HCT116 (cell line): ENCODE measurements around the gene MBTD1. TPM values are rescaled to one million over a fixed set of nuclear protein-coding genes. Genes with fewer than 3 reads are reported as not detected.

Experiments
- ATAC-seq: fragments of 200-7000 bp; cut with Tn5 transposase; 2 replicates; pipeline ENCODE4 v1.9.1; 2020; ENCODE audit warnings: mild to moderate bottlenecking, moderate library complexity
- BruUV-seq: library from RNA; stranded (reverse); fragments of 400-500 nt; replicated peaks from 2 replicates; lab custom pipeline; 2021; lab: Mats Ljungman, UMichigan
- CTCF ChIA-PET: fragments of 300-600 bp; sonication (Branson Sonifier 250); formaldehyde crosslinking; loops from one replicate; lab custom pipeline; 2021; ENCODE audit warnings: antibody characterized with exemption; lab: Charles Lee
- POLR2A ChIA-PET: fragments of 300-600, 350-600 bp; sonication (Branson Sonifier 250); formaldehyde crosslinking; loops from one replicate; lab custom pipeline; 2021; ENCODE audit warnings: antibody characterized with exemption; lab: Charles Lee
- RAD21 ChIA-PET, 2 experiments: fragments of 300-600 bp; sonication (Branson Sonifier 250); formaldehyde crosslinking; loops; one replicate each; lab custom pipeline; 2023; ENCODE audit warnings: low total read pairs in 2 of 2; ENCODE audit not compliant: uncharacterized antibody in 2 of 2, unreplicated experiment in 2 of 2, low non-redundant PET in 1 of 2; lab: Charles Lee
- DNase-seq: peaks from one replicate; pipeline ENCODE4 v3.0.0-alpha.2; 2010; ENCODE audit warnings: low read depth, low spot score
- H2AFZ ChIP-seq: fragments of 200-600 bp; shearing (Covaris generic), sonication (generic); 2 replicates; pipeline ENCODE4 v1.6.1; 2017; ENCODE audit warnings: low read depth, mixed run types, mixed read lengths, antibody characterized with exemption, low read length; ENCODE audit not compliant: poor library complexity, severe bottlenecking
- H3K27ac ChIP-seq: 2 replicates; pipeline ENCODE4 v1.5.1; 2012; ENCODE audit warnings: low read depth, low read length
- H3K27me3 ChIP-seq: fragments of 200-600 bp; sonication (generic); 2 replicates; pipeline ENCODE4 v1.6.1; 2016; ENCODE audit warnings: mixed run types, low read length, mixed read lengths; ENCODE audit not compliant: insufficient read depth
- H3K36me3 ChIP-seq, 2 experiments: fragments of 200-500 bp in 1 of 2; fragments of 200-600 bp in 1 of 2; sonication (Bioruptor generic) in 1 of 2; sonication (generic) in 1 of 2; 2 replicates each; pipeline versions ENCODE4 v1.5.1 to v1.6.1; 2014 to 2016; ENCODE audit warnings: low read length in 2 of 2, inconsistent platforms in 1 of 2, mixed read lengths in 1 of 2, mixed run types in 1 of 2; ENCODE audit not compliant: insufficient read depth in 2 of 2, control insufficient read depth in 1 of 2
- H3K4me1 ChIP-seq, 2 experiments: fragments of 200-600 bp in 1 of 2; sonication (generic) in 1 of 2; 2 replicates each; pipeline versions ENCODE4 v1.5.1 to v1.6.1; 2012 to 2017; ENCODE audit warnings: low read length in 2 of 2, inconsistent platforms in 1 of 2, mild to moderate bottlenecking in 1 of 2, mixed read lengths in 1 of 2, mixed run types in 1 of 2, moderate library complexity in 1 of 2; ENCODE audit not compliant: insufficient read depth in 2 of 2, control insufficient read depth in 1 of 2
- H3K4me2 ChIP-seq: fragments of 200-600 bp; sonication (generic); 2 replicates; pipeline ENCODE4 v1.6.1; 2017; ENCODE audit warnings: mixed run types, low read length, mixed read lengths
- H3K4me3 ChIP-seq, 2 experiments: fragments of 200-600 bp in 1 of 2; sonication (generic) in 1 of 2; replicated peaks in 1 of 2; 2 replicates each; pipeline ENCODE4 v1.5.1; 2011 to 2016; ENCODE audit warnings: low read length in 2 of 2, control low read depth in 1 of 2, low read depth in 1 of 2, mild to moderate bottlenecking in 1 of 2, mixed read lengths in 1 of 2, mixed run types in 1 of 2
- H3K79me2 ChIP-seq: fragments of 200-600 bp; sonication (generic); 2 replicates; pipeline ENCODE4 v1.6.1; 2017; ENCODE audit warnings: mild to moderate bottlenecking, mixed run types, low read length, moderate library complexity, mixed read lengths; ENCODE audit not compliant: insufficient read depth
- H3K9ac ChIP-seq: fragments of 200-600 bp; sonication (generic); 2 replicates; pipeline ENCODE4 v1.6.1; 2016; ENCODE audit warnings: low read length, mixed read lengths
- H3K9me2 ChIP-seq: fragments of 200-600 bp; sonication (generic), shearing (Covaris generic); 2 replicates; pipeline ENCODE4 v1.6.1; 2017; ENCODE audit warnings: mixed run types, mild to moderate bottlenecking, moderate library complexity; ENCODE audit not compliant: insufficient read depth
- H3K9me3 ChIP-seq, 2 experiments: fragments of 200-500 bp in 1 of 2; fragments of 200-600 bp in 1 of 2; sonication (Bioruptor generic) in 1 of 2; sonication (generic) in 1 of 2; 2 replicates each; pipeline ENCODE4 v1.6.1; 2014 to 2017; ENCODE audit warnings: low read length in 2 of 2, mixed read lengths in 2 of 2, inconsistent platforms in 1 of 2, low read depth in 1 of 2, mild to moderate bottlenecking in 1 of 2, mixed run types in 1 of 2, moderate library complexity in 1 of 2; ENCODE audit not compliant: control insufficient read depth in 1 of 2, insufficient read depth in 1 of 2
- H4K20me1 ChIP-seq: fragments of 200-600 bp; sonication (generic), shearing (Covaris generic); 2 replicates; pipeline ENCODE4 v1.6.1; 2017; ENCODE audit warnings: mixed run types, mild to moderate bottlenecking, moderate library complexity; ENCODE audit not compliant: insufficient read depth
- CEBPB ChIP-seq: IDR thresholded peaks from 2 replicates; pipeline ENCODE4 v1.6.1; 2012; ENCODE audit warnings: low read depth
- ZFX ChIP-seq: fragments of 450-650 bp; IDR thresholded peaks from 2 replicates; pipeline ENCODE4 v1.6.1; 2017
- intact Hi-C: fragments of 100-400 bp; cut with micrococcal nuclease; formaldehyde crosslinking; loops from 2 replicates; pipeline ENCODE4 v1.10.0; 2022
- total RNA-seq: library from RNA; stranded (reverse); gene quantifications from one replicate; pipeline ENCODE4 v1.2.1, GENCODE V29; 2021; ENCODE audit not compliant: unreplicated experiment
- TF ChIP-seq, protein P1 (sequence below): IDR thresholded peaks from 2 replicates; pipeline ENCODE4 v1.6.1; 2011; ENCODE audit warnings: mild to moderate bottlenecking, low read length, moderate library complexity; ENCODE audit not compliant: insufficient replicate concordance; ENCODE audit errors: extremely low read depth
- TF ChIP-seq, protein P2 (sequence below): IDR thresholded peaks from 2 replicates; pipeline ENCODE4 v1.6.1; 2012; ENCODE audit warnings: low read depth

The MBTD1 gene
- total RNA-seq, 1 experiment from 2014 or later: 27.3 TPM

DNA sequence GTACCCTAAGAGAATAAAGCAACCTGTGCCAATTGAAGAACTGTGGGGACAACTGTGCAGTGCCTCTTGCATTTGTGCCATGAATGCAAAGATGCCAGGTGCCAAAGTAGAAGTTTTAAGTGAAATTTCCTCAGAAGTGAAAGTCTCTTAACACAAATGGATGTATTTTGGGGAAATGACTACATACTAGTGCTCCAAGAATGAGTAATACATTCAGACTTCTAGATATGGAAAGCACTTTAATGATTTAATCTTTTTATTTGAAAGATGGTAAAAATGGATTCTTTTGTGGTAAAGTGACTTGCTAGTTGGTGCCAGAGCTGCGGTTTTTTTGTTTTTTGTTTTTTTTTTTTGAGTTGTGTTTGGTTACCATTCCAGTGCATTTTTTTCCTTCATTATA, 15.5 kb upstream of the MBTD1 start:
- Histone ChIP-seq H3K27ac (no peak overlapping the region), H4K20me1 (0 out of 2 replicates have a peak, but pooled peaks cover 5% of the 10 kb centered on the region), H3K79me2 (peaks cover 47% of the 10 kb centered on the region), H3K9me2 (no peaks in the 10 kb centered on the region), H3K36me3 (peaks cover 62 to 78% of the 10 kb centered on the region in 2 experiments), H3K9me3 (no peaks in the 10 kb centered on the region), H3K4me2 (no peak overlapping the region), H3K27me3 (no peaks in the 10 kb centered on the region), H2AFZ (no peak overlapping the region), H3K4me1 (no peaks in the 10 kb centered on the region), H3K9ac (no peak overlapping the region), H3K4me3 (no peak overlapping the region)
- no peak for ATAC-seq
- RAD21 ChIA-PET: no interaction called here
- intact Hi-C loops: no loop called here
- BruUV-seq: no TSS peak
- CTCF ChIA-PET: no interaction called here
- no peak for DNase-seq
- TF ChIP-seq CEBPB (no peak), ZFX (no peak)
- TF ChIP-seq, protein P1, sequence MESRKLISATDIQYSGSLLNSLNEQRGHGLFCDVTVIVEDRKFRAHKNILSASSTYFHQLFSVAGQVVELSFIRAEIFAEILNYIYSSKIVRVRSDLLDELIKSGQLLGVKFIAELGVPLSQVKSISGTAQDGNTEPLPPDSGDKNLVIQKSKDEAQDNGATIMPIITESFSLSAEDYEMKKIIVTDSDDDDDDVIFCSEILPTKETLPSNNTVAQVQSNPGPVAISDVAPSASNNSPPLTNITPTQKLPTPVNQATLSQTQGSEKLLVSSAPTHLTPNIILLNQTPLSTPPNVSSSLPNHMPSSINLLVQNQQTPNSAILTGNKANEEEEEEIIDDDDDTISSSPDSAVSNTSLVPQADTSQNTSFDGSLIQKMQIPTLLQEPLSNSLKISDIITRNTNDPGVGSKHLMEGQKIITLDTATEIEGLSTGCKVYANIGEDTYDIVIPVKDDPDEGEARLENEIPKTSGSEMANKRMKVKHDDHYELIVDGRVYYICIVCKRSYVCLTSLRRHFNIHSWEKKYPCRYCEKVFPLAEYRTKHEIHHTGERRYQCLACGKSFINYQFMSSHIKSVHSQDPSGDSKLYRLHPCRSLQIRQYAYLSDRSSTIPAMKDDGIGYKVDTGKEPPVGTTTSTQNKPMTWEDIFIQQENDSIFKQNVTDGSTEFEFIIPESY: no peak
- TF ChIP-seq, protein P2, sequence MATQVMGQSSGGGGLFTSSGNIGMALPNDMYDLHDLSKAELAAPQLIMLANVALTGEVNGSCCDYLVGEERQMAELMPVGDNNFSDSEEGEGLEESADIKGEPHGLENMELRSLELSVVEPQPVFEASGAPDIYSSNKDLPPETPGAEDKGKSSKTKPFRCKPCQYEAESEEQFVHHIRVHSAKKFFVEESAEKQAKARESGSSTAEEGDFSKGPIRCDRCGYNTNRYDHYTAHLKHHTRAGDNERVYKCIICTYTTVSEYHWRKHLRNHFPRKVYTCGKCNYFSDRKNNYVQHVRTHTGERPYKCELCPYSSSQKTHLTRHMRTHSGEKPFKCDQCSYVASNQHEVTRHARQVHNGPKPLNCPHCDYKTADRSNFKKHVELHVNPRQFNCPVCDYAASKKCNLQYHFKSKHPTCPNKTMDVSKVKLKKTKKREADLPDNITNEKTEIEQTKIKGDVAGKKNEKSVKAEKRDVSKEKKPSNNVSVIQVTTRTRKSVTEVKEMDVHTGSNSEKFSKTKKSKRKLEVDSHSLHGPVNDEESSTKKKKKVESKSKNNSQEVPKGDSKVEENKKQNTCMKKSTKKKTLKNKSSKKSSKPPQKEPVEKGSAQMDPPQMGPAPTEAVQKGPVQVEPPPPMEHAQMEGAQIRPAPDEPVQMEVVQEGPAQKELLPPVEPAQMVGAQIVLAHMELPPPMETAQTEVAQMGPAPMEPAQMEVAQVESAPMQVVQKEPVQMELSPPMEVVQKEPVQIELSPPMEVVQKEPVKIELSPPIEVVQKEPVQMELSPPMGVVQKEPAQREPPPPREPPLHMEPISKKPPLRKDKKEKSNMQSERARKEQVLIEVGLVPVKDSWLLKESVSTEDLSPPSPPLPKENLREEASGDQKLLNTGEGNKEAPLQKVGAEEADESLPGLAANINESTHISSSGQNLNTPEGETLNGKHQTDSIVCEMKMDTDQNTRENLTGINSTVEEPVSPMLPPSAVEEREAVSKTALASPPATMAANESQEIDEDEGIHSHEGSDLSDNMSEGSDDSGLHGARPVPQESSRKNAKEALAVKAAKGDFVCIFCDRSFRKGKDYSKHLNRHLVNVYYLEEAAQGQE: no peak
- POLR2A ChIA-PET: no interaction called here
